Activated T-helper 1 cell treated with anti-CD3 and anti-CD28 coated beads, Interleukin-2, amount 50 U/mL, for 16 hours (primary cell): Measurements from ENCODE around the gene ARL4A.

Experiments used
- DNase-seq, 2 donors: peaks; one replicate each; pipeline ENCODE4 v3.0.0-alpha.2; 2020; ENCODE audit warnings: low read depth in 1 of 2, low spot score in 1 of 2

ARL4A gene

GRCh38 chr7:12722636-12723605 is 35.5 kb downstream of the ARL4A start:
- no peak for DNase-seq

GRCh38 chr7:12725575-12726316 is 38.3 kb downstream of the ARL4A start:
- no peak for DNase-seq

GRCh38 chr7:12726908-12727307 is 39.5 kb downstream of the ARL4A start:
- DNase-seq, result no peak

GRCh38 chr7:12727455-12728191 is 40.2 kb downstream of the ARL4A start:
- DNase-seq, result no peak

GRCh38 chr7:12728192-12728538 is 40.7 kb downstream of the ARL4A start:
- no peak for DNase-seq

- no peak for DNase-seq
Observed at GRCh38 chr7:12729112-12729511, 41.7 kb downstream of the ARL4A start.

- no peak for DNase-seq
Observed at GRCh38 chr7:12730523-12730922, 43.1 kb downstream of the ARL4A start.

GRCh38 chr7:12731214-12731656 is 43.8 kb downstream of the ARL4A start:
- DNase-seq, result no peak

GRCh38 chr7:12731775-12732174 is 44.3 kb downstream of the ARL4A start:
- no peak for DNase-seq

GRCh38 chr7:12732428-12732827 is 45.0 kb downstream of the ARL4A start:
- no peak for DNase-seq

GRCh38 chr7:12735923-12736322 is 48.5 kb downstream of the ARL4A start:
- DNase-seq, result no peak

GRCh38 chr7:12737373-12737772 is 49.9 kb downstream of the ARL4A start:
- no peak for DNase-seq

- no peak for DNase-seq
Observed at GRCh38 chr7:12737836-12738235, 50.4 kb downstream of the ARL4A start.

- DNase-seq, result no peak
Observed at GRCh38 chr7:12738665-12739064, 51.2 kb downstream of the ARL4A start.
